GM23338 (cell line): ENCODE measurements around the gene ASIC3. TPM values are rescaled to one million over a fixed set of nuclear protein-coding genes. Genes with fewer than 3 reads are reported as not detected.

Experiments
- ATAC-seq: fragments of 200-7000 bp; cut with Tn5 transposase; 3 replicates; pipeline ENCODE4 v1.9.1; 2020
- DNase-seq: peaks from one replicate; pipeline ENCODE4 v3.0.0-alpha.2; 2015; ENCODE audit warnings: low spot score
- H2AFZ ChIP-seq: fragments of 200-600 bp; sonication (generic); 2 replicates; pipeline ENCODE4 v1.8.0; 2016; ENCODE audit warnings: antibody characterized with exemption, mild to moderate bottlenecking, moderate library complexity
- H3F3A ChIP-seq: fragments of 200-600 bp; sonication (generic); replicated peaks from 2 replicates; pipeline ENCODE4 v1.8.0; 2017; ENCODE audit warnings: antibody characterized with exemption, mixed run types, low read depth
- H3K27ac ChIP-seq: fragments of 200-600 bp; sonication (generic); 2 replicates; pipeline ENCODE4 v1.6.1; 2016; ENCODE audit warnings: low read depth
- H3K27me3 ChIP-seq: fragments of 200-600 bp; sonication (generic); 2 replicates; pipeline ENCODE4 v1.8.0; 2016; ENCODE audit warnings: mild to moderate bottlenecking, mixed run types, moderate library complexity; ENCODE audit not compliant: insufficient read depth
- H3K36me3 ChIP-seq: fragments of 200-600 bp; sonication (generic); 2 replicates; pipeline ENCODE4 v1.8.0; 2016; ENCODE audit warnings: mild to moderate bottlenecking; ENCODE audit not compliant: insufficient read depth
- H3K4me1 ChIP-seq: fragments of 200-600 bp; sonication (generic); 2 replicates; pipeline ENCODE4 v1.8.0; 2016; ENCODE audit warnings: mild to moderate bottlenecking, moderate library complexity; ENCODE audit not compliant: insufficient read depth
- H3K4me2 ChIP-seq: fragments of 200-600 bp; sonication (generic); 2 replicates; pipeline ENCODE4 v1.7.1; 2017; ENCODE audit warnings: mixed run types
- H3K4me3 ChIP-seq: fragments of 200-600 bp; sonication (generic); 2 replicates; pipeline ENCODE4 v1.6.1; 2016; ENCODE audit warnings: mixed run types
- H3K79me2 ChIP-seq: fragments of 200-600 bp; sonication (generic); replicated peaks from 2 replicates; pipeline ENCODE4 v1.8.0; 2017; ENCODE audit warnings: mild to moderate bottlenecking; ENCODE audit not compliant: insufficient read depth
- H3K9me2 ChIP-seq: fragments of 200-600 bp; sonication (generic); 2 replicates; pipeline ENCODE4 v1.8.0; 2017; ENCODE audit not compliant: insufficient read depth
- H4K20me1 ChIP-seq: fragments of 200-600 bp; sonication (generic); replicated peaks from 2 replicates; pipeline ENCODE4 v1.8.0; 2017; ENCODE audit warnings: mild to moderate bottlenecking; ENCODE audit not compliant: insufficient read depth
- H3K27ac Mint-ChIP-seq: 2 replicates; pipeline ENCODE4 v1.8.0; 2020; ENCODE audit warnings: inconsistent platforms, mild to moderate bottlenecking, moderate library complexity, mixed read lengths
- H3K27me3 Mint-ChIP-seq: 3 replicates; pipeline ENCODE4 v1.8.0; 2022; ENCODE audit warnings: low read depth, mild to moderate bottlenecking, moderate library complexity, mixed read lengths, inconsistent platforms; ENCODE audit not compliant: insufficient read depth, poor library complexity
- H3K36me3 Mint-ChIP-seq: 3 replicates; pipeline ENCODE4 v1.8.0; 2021; ENCODE audit warnings: low read depth, mild to moderate bottlenecking, inconsistent platforms, moderate library complexity, mixed read lengths
- H3K4me1 Mint-ChIP-seq: 3 replicates; pipeline ENCODE4 v1.8.0; 2020; ENCODE audit warnings: mild to moderate bottlenecking, inconsistent platforms, mixed read lengths
- H3K4me3 Mint-ChIP-seq: 3 replicates; pipeline ENCODE4 v1.8.0; 2021; ENCODE audit warnings: moderate library complexity, mild to moderate bottlenecking, inconsistent platforms, mixed read lengths
- H3K9me3 Mint-ChIP-seq: 3 replicates; pipeline ENCODE4 v1.8.0; 2020; ENCODE audit warnings: moderate library complexity, mild to moderate bottlenecking, inconsistent platforms, mixed read lengths
- EZH2 ChIP-seq: fragments of 200-600 bp; sonication (generic); IDR thresholded peaks from one replicate; pipeline ENCODE4 v1.8.0; 2017; ENCODE audit warnings: antibody characterized with exemption, mild to moderate bottlenecking, low read depth; ENCODE audit not compliant: unreplicated experiment
- NANOG ChIP-seq: IDR thresholded peaks from 2 replicates; pipeline ENCODE4 v1.6.1; 2016; ENCODE audit warnings: antibody characterized with exemption, borderline replicate concordance
- STAT1 ChIP-seq: IDR thresholded peaks from one replicate; pipeline ENCODE4 v1.6.1; 2016; ENCODE audit warnings: antibody characterized with exemption; ENCODE audit not compliant: unreplicated experiment
- polyA plus RNA-seq: library from polyadenylated mRNA; unstranded; fragments of >200 nt; fragmentation: Nextera tagmentation; extraction: Ambion mirVana; gene quantifications from 2 replicates; pipeline ENCODE4 v1.2.1, GENCODE V29; 2016
- total RNA-seq: library from RNA; depleted of rRNA; stranded (reverse); fragments of >200 nt; shearing (Covaris generic); gene quantifications from 2 replicates; pipeline ENCODE4 v1.2.3, GENCODE V29; 2014
- TF ChIP-seq, protein P1 (sequence below): IDR thresholded peaks from 2 replicates; pipeline ENCODE4 v1.6.1; 2016; ENCODE audit warnings: antibody characterized with exemption
- TF ChIP-seq, protein P2 (sequence below), 2 experiments: fragments of 200-600 bp in 1 of 2; sonication (generic) in 1 of 2; conservative IDR thresholded peaks; 2 replicates each; pipeline versions ENCODE4 v1.5.1 to v1.6.1; 2016 to 2017; ENCODE audit warnings: antibody characterized with exemption in 2 of 2, low read depth in 2 of 2, mild to moderate bottlenecking in 2 of 2, moderate library complexity in 1 of 2
- TF ChIP-seq, protein P3 (sequence below): IDR thresholded peaks from one replicate; pipeline ENCODE4 v1.6.1; 2018; ENCODE audit warnings: antibody characterized with exemption; ENCODE audit not compliant: unreplicated experiment

The ASIC3 gene
- total and polyA plus RNA-seq, 2 experiments from 2014 or later = 0.87 to 0.90 TPM

DNA sequence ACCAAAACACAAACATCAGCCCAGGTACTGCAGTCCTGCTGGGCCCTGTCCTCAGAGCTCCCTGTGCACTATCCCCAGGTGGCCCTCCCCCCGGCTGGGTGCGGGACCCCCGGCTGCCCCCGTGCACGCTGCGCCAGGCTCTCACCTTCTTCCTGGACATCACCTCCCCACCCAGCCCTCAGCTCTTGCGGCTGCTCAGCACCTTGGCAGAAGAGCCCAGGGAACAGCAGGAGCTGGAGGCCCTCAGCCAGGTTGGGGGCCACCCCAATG, 38.4 kb upstream of the ASIC3 start (continued):
- TF ChIP-seq STAT1 = no peak
- TF ChIP-seq, protein P1, sequence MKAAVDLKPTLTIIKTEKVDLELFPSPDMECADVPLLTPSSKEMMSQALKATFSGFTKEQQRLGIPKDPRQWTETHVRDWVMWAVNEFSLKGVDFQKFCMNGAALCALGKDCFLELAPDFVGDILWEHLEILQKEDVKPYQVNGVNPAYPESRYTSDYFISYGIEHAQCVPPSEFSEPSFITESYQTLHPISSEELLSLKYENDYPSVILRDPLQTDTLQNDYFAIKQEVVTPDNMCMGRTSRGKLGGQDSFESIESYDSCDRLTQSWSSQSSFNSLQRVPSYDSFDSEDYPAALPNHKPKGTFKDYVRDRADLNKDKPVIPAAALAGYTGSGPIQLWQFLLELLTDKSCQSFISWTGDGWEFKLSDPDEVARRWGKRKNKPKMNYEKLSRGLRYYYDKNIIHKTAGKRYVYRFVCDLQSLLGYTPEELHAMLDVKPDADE = no peak
- no peak for TF ChIP-seq NANOG
- TF ChIP-seq EZH2 = no peak
- TF ChIP-seq, protein P2, sequence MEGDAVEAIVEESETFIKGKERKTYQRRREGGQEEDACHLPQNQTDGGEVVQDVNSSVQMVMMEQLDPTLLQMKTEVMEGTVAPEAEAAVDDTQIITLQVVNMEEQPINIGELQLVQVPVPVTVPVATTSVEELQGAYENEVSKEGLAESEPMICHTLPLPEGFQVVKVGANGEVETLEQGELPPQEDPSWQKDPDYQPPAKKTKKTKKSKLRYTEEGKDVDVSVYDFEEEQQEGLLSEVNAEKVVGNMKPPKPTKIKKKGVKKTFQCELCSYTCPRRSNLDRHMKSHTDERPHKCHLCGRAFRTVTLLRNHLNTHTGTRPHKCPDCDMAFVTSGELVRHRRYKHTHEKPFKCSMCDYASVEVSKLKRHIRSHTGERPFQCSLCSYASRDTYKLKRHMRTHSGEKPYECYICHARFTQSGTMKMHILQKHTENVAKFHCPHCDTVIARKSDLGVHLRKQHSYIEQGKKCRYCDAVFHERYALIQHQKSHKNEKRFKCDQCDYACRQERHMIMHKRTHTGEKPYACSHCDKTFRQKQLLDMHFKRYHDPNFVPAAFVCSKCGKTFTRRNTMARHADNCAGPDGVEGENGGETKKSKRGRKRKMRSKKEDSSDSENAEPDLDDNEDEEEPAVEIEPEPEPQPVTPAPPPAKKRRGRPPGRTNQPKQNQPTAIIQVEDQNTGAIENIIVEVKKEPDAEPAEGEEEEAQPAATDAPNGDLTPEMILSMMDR (conservative IDR thresholded peaks at IDR 0.05; ENCODE audit: low read depth in 2 of 2) = no peak

DNA sequence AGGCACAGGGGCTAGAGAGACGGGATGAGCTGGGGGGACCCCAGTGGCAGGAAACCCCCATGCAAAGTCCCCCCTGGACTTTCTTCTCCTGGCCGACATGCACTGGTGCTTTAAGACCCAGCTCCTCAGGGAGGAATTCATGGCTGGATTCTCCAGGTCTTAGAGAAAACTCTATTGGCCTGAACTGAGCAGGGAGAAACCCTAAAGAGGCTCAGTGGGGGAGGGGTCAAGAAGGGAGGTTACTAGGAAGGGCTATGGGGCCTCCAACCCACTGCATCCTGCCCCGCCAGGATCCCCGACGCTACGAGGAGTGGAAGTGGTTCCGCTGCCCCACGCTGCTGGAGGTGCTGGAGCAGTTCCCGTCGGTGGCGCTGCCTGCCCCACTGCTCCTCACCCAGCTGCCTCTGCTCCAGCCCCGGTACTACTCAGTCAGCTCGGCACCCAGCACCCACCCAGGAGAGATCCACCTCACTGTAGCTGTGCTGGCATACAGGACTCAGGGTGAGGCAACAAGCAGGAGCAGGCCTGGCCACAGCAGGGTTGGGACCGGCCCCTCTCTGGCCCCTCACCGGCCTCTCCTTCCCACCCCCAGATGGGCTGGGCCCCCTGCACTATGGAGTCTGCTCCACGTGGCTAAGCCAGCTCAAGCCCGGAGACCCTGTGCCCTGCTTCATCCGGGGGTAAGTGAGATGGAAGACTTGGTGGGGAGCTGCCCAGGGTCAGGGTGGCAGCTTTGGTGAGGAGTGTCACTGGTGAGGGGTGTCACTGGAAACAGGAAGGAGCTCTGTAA, 37.8 kb upstream of the ASIC3 start:
- H4K20me1 ChIP-seq = no peaks in the 10 kb centered on the region
- no peaks in the 10 kb centered on the region for H3K36me3 ChIP-seq
- H3K4me2 ChIP-seq = peak overlapping the region; percentile 51
- no peaks in the 10 kb centered on the region for H3K9me3 Mint-ChIP-seq
- H3F3A ChIP-seq = 0 out of 2 replicates have a peak, but pooled peaks cover 8% of the 10 kb centered on the region
- TF ChIP-seq, protein P2 (conservative IDR thresholded peaks at IDR 0.05; ENCODE audit: low read depth in 2 of 2) = no peak
- TF ChIP-seq, protein P3, sequence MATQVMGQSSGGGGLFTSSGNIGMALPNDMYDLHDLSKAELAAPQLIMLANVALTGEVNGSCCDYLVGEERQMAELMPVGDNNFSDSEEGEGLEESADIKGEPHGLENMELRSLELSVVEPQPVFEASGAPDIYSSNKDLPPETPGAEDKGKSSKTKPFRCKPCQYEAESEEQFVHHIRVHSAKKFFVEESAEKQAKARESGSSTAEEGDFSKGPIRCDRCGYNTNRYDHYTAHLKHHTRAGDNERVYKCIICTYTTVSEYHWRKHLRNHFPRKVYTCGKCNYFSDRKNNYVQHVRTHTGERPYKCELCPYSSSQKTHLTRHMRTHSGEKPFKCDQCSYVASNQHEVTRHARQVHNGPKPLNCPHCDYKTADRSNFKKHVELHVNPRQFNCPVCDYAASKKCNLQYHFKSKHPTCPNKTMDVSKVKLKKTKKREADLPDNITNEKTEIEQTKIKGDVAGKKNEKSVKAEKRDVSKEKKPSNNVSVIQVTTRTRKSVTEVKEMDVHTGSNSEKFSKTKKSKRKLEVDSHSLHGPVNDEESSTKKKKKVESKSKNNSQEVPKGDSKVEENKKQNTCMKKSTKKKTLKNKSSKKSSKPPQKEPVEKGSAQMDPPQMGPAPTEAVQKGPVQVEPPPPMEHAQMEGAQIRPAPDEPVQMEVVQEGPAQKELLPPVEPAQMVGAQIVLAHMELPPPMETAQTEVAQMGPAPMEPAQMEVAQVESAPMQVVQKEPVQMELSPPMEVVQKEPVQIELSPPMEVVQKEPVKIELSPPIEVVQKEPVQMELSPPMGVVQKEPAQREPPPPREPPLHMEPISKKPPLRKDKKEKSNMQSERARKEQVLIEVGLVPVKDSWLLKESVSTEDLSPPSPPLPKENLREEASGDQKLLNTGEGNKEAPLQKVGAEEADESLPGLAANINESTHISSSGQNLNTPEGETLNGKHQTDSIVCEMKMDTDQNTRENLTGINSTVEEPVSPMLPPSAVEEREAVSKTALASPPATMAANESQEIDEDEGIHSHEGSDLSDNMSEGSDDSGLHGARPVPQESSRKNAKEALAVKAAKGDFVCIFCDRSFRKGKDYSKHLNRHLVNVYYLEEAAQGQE = no peak
- no peaks in the 10 kb centered on the region for H3K9me2 ChIP-seq
- no peak overlapping the region for H3K27ac ChIP-seq
- H3K4me1 Mint-ChIP-seq = peaks cover 40% of the 10 kb centered on the region
- H3K4me1 ChIP-seq = peaks cover 27% of the 10 kb centered on the region
- 0 out of 2 replicates have a peak overlapping the region, but pooled peaks have one; percentile 23 for H2AFZ ChIP-seq
- peaks cover 25% of the 10 kb centered on the region for H3K27me3 Mint-ChIP-seq
- H3K4me3 Mint-ChIP-seq = peak overlapping the region; percentile 64
- peak overlapping the region; percentile 23; the same call in 1 of the 2 replicates for H3K4me3 ChIP-seq
- H3K79me2 ChIP-seq = no peaks in the 10 kb centered on the region
- no peak overlapping the region; the same call in none of the 2 replicates for H3K27ac Mint-ChIP-seq
- ATAC-seq (peak; percentile 5), DNase-seq (peak; percentile 85)
- peaks cover 7% of the 10 kb centered on the region; the same call in 1 of the 3 replicates for H3K36me3 Mint-ChIP-seq
- H3K27me3 ChIP-seq = peaks cover 12% of the 10 kb centered on the region
